Endothelial cell of umbilical vein (primary cell): ENCODE data around the gene EGR1. TPM values are rescaled to one million over a fixed set of nuclear protein-coding genes. Genes with fewer than 3 reads are reported as not detected.

Source experiments
- BruUV-seq: library from RNA; stranded (reverse); fragments of 400-500 nt; replicated peaks from 2 replicates; lab custom pipeline; 2021; lab: Mats Ljungman, UMichigan
- CTCF ChIA-PET: fragments of 300-600, 350-600 bp; sonication (Branson Sonifier 250); formaldehyde crosslinking; loops from one replicate; lab custom pipeline; 2021; ENCODE audit warnings: antibody characterized with exemption, inconsistent platforms; lab: Charles Lee
- POLR2A ChIA-PET: fragments of 300-600, 350-600 bp; sonication (Branson Sonifier 250); formaldehyde crosslinking; loops from one replicate; lab custom pipeline; 2021; ENCODE audit warnings: antibody characterized with exemption, inconsistent platforms; lab: Charles Lee
- DNase-seq: peaks from one replicate; pipeline ENCODE4 v3.0.0-alpha.2; 2011; ENCODE audit warnings: low read depth, low spot score
- FAIRE-seq: peaks from 2 replicates; lab custom pipeline; 2011; peaks lifted over from hg19 to GRCh38; lab: Jason Lieb, UNC
- H2AFZ ChIP-seq: 2 replicates; pipeline ENCODE4 v1.6.0; 2012; ENCODE audit warnings: low read depth, low read length, control low read depth, inconsistent platforms
- H3K27ac ChIP-seq: 2 replicates; pipeline ENCODE4 v1.5.1; 2011; ENCODE audit warnings: low read depth, mild to moderate bottlenecking, control low read depth, low read length, moderate library complexity; ENCODE audit not compliant: insufficient read depth
- H3K27me3 ChIP-seq, 2 experiments: 2 replicates each; pipeline versions ENCODE4 v1.6.0 to v1.6.1; 2011; ENCODE audit warnings: low read length in 2 of 2, mixed read lengths in 1 of 2; ENCODE audit not compliant: control insufficient read depth in 2 of 2, insufficient read depth in 2 of 2
- H3K36me3 ChIP-seq, 2 experiments: 2 replicates in 1 of 2; 3 replicates in 1 of 2; pipeline ENCODE4 v1.5.1; 2011; ENCODE audit warnings: low read length in 2 of 2, mild to moderate bottlenecking in 1 of 2, moderate library complexity in 1 of 2; ENCODE audit not compliant: control insufficient read depth in 2 of 2, insufficient read depth in 2 of 2; ENCODE audit errors: extremely low read depth in 1 of 2
- H3K4me1 ChIP-seq: 3 replicates; pipeline ENCODE4 v1.5.1; 2011; ENCODE audit warnings: mild to moderate bottlenecking, low read length; ENCODE audit not compliant: control insufficient read depth, insufficient read depth; ENCODE audit errors: extremely low read depth
- H3K4me2 ChIP-seq: 2 replicates; pipeline ENCODE4 v1.6.1; 2011; ENCODE audit warnings: low read length, control low read depth, mixed read lengths; ENCODE audit not compliant: insufficient read depth
- H3K4me3 ChIP-seq, 3 experiments: fragments of 200-600 bp in 1 of 3; sonication (generic), shearing (Covaris generic) in 1 of 3; replicated peaks in 1 of 3; 2 replicates each; pipeline ENCODE4 v1.5.1; 2011 to 2016; ENCODE audit warnings: control low read depth in 3 of 3, low read length in 3 of 3, mild to moderate bottlenecking in 2 of 3, inconsistent platforms in 1 of 3, low read depth in 1 of 3, moderate library complexity in 1 of 3; ENCODE audit not compliant: insufficient read depth in 1 of 3
- H3K79me2 ChIP-seq: 2 replicates; pipeline ENCODE4 v1.6.0; 2012; ENCODE audit warnings: low read length, inconsistent platforms; ENCODE audit not compliant: control insufficient read depth, insufficient read depth
- H3K9ac ChIP-seq: replicated peaks from 2 replicates; pipeline ENCODE3; 2011; ENCODE audit warnings: low read length, control low read depth; ENCODE audit not compliant: insufficient read depth; ENCODE audit errors: extremely low read depth
- H3K9me1 ChIP-seq: replicated peaks from 3 replicates; pipeline ENCODE4 v1.6.0; 2011; ENCODE audit warnings: mild to moderate bottlenecking, low read length; ENCODE audit not compliant: control insufficient read depth, insufficient read depth; ENCODE audit errors: extremely low read depth
- H3K9me3 ChIP-seq: replicated peaks from 2 replicates; pipeline ENCODE4 v1.5.1; 2012; ENCODE audit warnings: low read length, inconsistent platforms; ENCODE audit not compliant: control insufficient read depth, insufficient read depth
- H4K20me1 ChIP-seq: replicated peaks from 2 replicates; pipeline ENCODE3; 2011; ENCODE audit warnings: mild to moderate bottlenecking, low read length; ENCODE audit not compliant: control insufficient read depth, insufficient read depth; ENCODE audit errors: extremely low read depth
- EZH2 ChIP-seq: IDR thresholded peaks from 2 replicates; pipeline ENCODE4 v1.6.1; 2012; ENCODE audit warnings: borderline replicate concordance, low read depth, mild to moderate bottlenecking, moderate library complexity, low read length, inconsistent platforms; ENCODE audit not compliant: severe bottlenecking
- FOS ChIP-seq: IDR thresholded peaks from 2 replicates; pipeline ENCODE4 v1.6.1; 2011; ENCODE audit warnings: mild to moderate bottlenecking, low read length, moderate library complexity, borderline replicate concordance; ENCODE audit not compliant: insufficient read depth
- GATA2 ChIP-seq: IDR thresholded peaks from 2 replicates; pipeline ENCODE4 v1.7.0; 2011; ENCODE audit warnings: low read depth, mild to moderate bottlenecking, moderate library complexity, mixed read lengths, low read length; ENCODE audit not compliant: insufficient read length, insufficient read depth
- JUN ChIP-seq: IDR thresholded peaks from 2 replicates; pipeline ENCODE4 v1.6.1; 2011; ENCODE audit warnings: borderline replicate concordance, low read depth; ENCODE audit not compliant: insufficient read length, insufficient read depth
- MAX ChIP-seq: IDR thresholded peaks from 2 replicates; pipeline ENCODE4 v1.6.1; 2011; ENCODE audit not compliant: insufficient read depth, insufficient read length
- MYC ChIP-seq: IDR thresholded peaks from one replicate; pipeline ENCODE4 v1.6.1; 2011; ENCODE audit warnings: mild to moderate bottlenecking, low read depth, low read length
- POLR2A ChIP-seq: IDR thresholded peaks from 2 replicates; pipeline ENCODE4 v1.6.1; 2012; ENCODE audit warnings: low read depth, mild to moderate bottlenecking, control low read depth, low read length
- POLR2AphosphoS5 ChIP-seq: IDR thresholded peaks from 2 replicates; pipeline ENCODE4 v1.6.1; 2012; ENCODE audit warnings: low read depth, mild to moderate bottlenecking, control low read depth, low read length, moderate library complexity; ENCODE audit not compliant: insufficient read depth
- dilution Hi-C: fragments of 300-500 bp; cut with MboI; formaldehyde crosslinking; loops from one replicate; pipeline ENCODE4 v1.15.0; 2019; ENCODE audit warnings: low sequenced_read_pairs; ENCODE audit not compliant: extremely low pct_ligation_motif_present
- intact Hi-C: fragments of 100-400 bp; cut with micrococcal nuclease; formaldehyde crosslinking; loops from one replicate; pipeline ENCODE4 v1.10.0; 2022
- polyA plus RNA-seq, 4 experiments: library from polyadenylated mRNA; depleted of rRNA in 3 of 4; stranded (reverse) in 3 of 4; unstranded in 1 of 4; fragments of >200 nt; gene quantifications; 2 replicates each; pipeline versions ENCODE4 v1.2.1 to v1.2.3, GENCODE V29; 2011 to 2012; ENCODE audit warnings: missing spikeins in 1 of 4
- total RNA-seq: library from RNA; stranded (reverse); gene quantifications from 2 replicates; pipeline ENCODE4 v1.2.3, GENCODE V29; 2021
- TF ChIP-seq, protein P1 (sequence below), 2 donors: IDR thresholded peaks; 1 replicate in 1 of 2; 2 replicates in 1 of 2; pipeline ENCODE4 v1.5.1; 2011; ENCODE audit warnings: low read length in 2 of 2, mild to moderate bottlenecking in 2 of 2, moderate library complexity in 2 of 2, control low read depth in 1 of 2, inconsistent platforms in 1 of 2, low read depth in 1 of 2; ENCODE audit not compliant: insufficient read depth in 1 of 2; ENCODE audit errors: extremely low read depth in 1 of 2

EGR1 gene
- total and polyA plus RNA-seq, 2 donors (not counting 3 experiments of a cell fraction or from before 2014, with no cell fraction given) = 5.5 to 6.5 TPM

- no peaks in the 10 kb centered on the region for H4K20me1 ChIP-seq
- no peak overlapping the region for H3K4me3 ChIP-seq
- no peaks in the 10 kb centered on the region for H3K9me1 ChIP-seq
- no peaks in the 10 kb centered on the region for H3K36me3 ChIP-seq
- BruUV-seq = no TSS peak
- ChIA-PET POLR2A (no interaction called here), CTCF (interaction anchor here (1.1 to 4.1 kb wide), 5 partner anchors 12 to 54 kb away, joined by 3 to 207 read pairs (median 59); partner anchors contain the start of gene EGR1)
- H3K9ac ChIP-seq = no peak overlapping the region
- H3K4me2 ChIP-seq = no peak overlapping the region
- FAIRE-seq (no peak), DNase-seq (no peak)
- intact Hi-C loops = loop anchor here (5.0 kb wide), 1 partner anchor 150 kb away; the partner anchor contains the start of gene KDM3B
- H3K9me3 ChIP-seq = no peaks in the 10 kb centered on the region
- no peaks in the 10 kb centered on the region for H3K79me2 ChIP-seq
- dilution Hi-C loops = no loop called here
- no peak overlapping the region for H3K27ac ChIP-seq
- no peaks in the 10 kb centered on the region for H3K4me1 ChIP-seq
- TF ChIP-seq GATA2 = no peak
- TF ChIP-seq, protein P1, sequence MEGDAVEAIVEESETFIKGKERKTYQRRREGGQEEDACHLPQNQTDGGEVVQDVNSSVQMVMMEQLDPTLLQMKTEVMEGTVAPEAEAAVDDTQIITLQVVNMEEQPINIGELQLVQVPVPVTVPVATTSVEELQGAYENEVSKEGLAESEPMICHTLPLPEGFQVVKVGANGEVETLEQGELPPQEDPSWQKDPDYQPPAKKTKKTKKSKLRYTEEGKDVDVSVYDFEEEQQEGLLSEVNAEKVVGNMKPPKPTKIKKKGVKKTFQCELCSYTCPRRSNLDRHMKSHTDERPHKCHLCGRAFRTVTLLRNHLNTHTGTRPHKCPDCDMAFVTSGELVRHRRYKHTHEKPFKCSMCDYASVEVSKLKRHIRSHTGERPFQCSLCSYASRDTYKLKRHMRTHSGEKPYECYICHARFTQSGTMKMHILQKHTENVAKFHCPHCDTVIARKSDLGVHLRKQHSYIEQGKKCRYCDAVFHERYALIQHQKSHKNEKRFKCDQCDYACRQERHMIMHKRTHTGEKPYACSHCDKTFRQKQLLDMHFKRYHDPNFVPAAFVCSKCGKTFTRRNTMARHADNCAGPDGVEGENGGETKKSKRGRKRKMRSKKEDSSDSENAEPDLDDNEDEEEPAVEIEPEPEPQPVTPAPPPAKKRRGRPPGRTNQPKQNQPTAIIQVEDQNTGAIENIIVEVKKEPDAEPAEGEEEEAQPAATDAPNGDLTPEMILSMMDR (IDR thresholded peaks at IDR 0.05; ENCODE audit: extremely low read depth in 1 of 2, insufficient read depth in 1 of 2, low read depth in 1 of 2, low read length in 2 of 2) = no peak
- TF ChIP-seq POLR2AphosphoS5 = no peak
- no peak for TF ChIP-seq JUN
- TF ChIP-seq MAX = no peak
- no peak for TF ChIP-seq MYC
- no peak for TF ChIP-seq POLR2A
- TF ChIP-seq FOS = no peak
- no peak for TF ChIP-seq EZH2
- no peaks in the 10 kb centered on the region for H3K27me3 ChIP-seq
- H2AFZ ChIP-seq = no peak overlapping the region
Observed at GRCh38 chr5:138502121-138502520, 36.8 kb downstream of the EGR1 start.
